ENCODE results near the gene BUD13. TPM values are rescaled to one million over a fixed set of nuclear protein-coding genes. Genes with fewer than 3 reads are reported as not detected.

BUD13 gene
- total RNA-seq, 1 experiment from 2014 or later: 39.4 TPM

- H3K27me3 ChIP-seq (replicated peaks; ENCODE audit: insufficient read depth, low read depth, low read length, poor library complexity): no peaks in the 10 kb centered on the region
- ChIA-PET CTCF (no interaction called here), POLR2A (ENCODE audit: low non-redundant PET) (no interaction called here)
- no peak for TF ChIP-seq EZH2 (IDR thresholded peaks at IDR 0.05; ENCODE audit: borderline replicate concordance, low read depth, low read length, poor library complexity, severe bottlenecking)
- no peak for TF ChIP-seq CTCF (conservative IDR thresholded peaks at IDR 0.05; ENCODE audit: low read depth, low read length)
- no peaks in the 10 kb centered on the region for H3K9me3 ChIP-seq (ENCODE audit: low read depth, low read length, poor library complexity, severe bottlenecking)
- peaks cover 80% of the 10 kb centered on the region for H3K36me3 ChIP-seq (ENCODE audit: insufficient read depth, low read length, poor library complexity, severe bottlenecking)
- no peak for DNase-seq (ENCODE audit: low spot score)
- no peaks in the 10 kb centered on the region for H3K4me1 ChIP-seq (ENCODE audit: insufficient read depth, low read length, poor library complexity, severe bottlenecking)
- no peak overlapping the region for H3K27ac ChIP-seq (ENCODE audit: low read depth, low read length, poor library complexity, severe bottlenecking)
- H3K4me3 ChIP-seq (ENCODE audit: low read depth, low read length, poor library complexity, severe bottlenecking): no peak overlapping the region
- intact Hi-C loops (cut with micrococcal nuclease; ENCODE audit: unreplicated experiment): no loop called here
- no TSS peak for BruUV-seq (replicated peaks)
These were observed 22.6 kb downstream of the BUD13 start for GRCh38 chr11:116750070-116750718.

- ChIA-PET POLR2A (ENCODE audit: low non-redundant PET) (no interaction called here), CTCF (interaction anchor here (0.7 kb wide), 1 partner anchor 155 kb away, joined by 3 read pairs; no protein-coding TSS in a partner anchor)
- intact Hi-C loops (cut with micrococcal nuclease; ENCODE audit: unreplicated experiment): no loop called here
These were observed 30.7 kb downstream of the BUD13 start for GRCh38 chr11:116742104-116742503.

GRCh38 chr11:116740741-116741140 lies 32.0 kb downstream of the BUD13 start:
- Histone ChIP-seq H3K4me1 (ENCODE audit: insufficient read depth, low read length, poor library complexity, severe bottlenecking) (no peaks in the 10 kb centered on the region), H3K9me3 (ENCODE audit: low read depth, low read length, poor library complexity, severe bottlenecking) (no peaks in the 10 kb centered on the region), H3K27me3 (replicated peaks; ENCODE audit: insufficient read depth, low read depth, low read length, poor library complexity) (no peaks in the 10 kb centered on the region), H3K4me3 (ENCODE audit: low read depth, low read length, poor library complexity, severe bottlenecking) (no peak overlapping the region), H3K36me3 (ENCODE audit: insufficient read depth, low read length, poor library complexity, severe bottlenecking) (peaks cover 6% of the 10 kb centered on the region), H3K27ac (ENCODE audit: low read depth, low read length, poor library complexity, severe bottlenecking) (no peak overlapping the region)
- intact Hi-C loops (cut with micrococcal nuclease; ENCODE audit: unreplicated experiment): no loop called here
- ChIA-PET POLR2A (ENCODE audit: low non-redundant PET) (no interaction called here), CTCF (no interaction called here)
- no TSS peak for BruUV-seq (replicated peaks)
- no peak for TF ChIP-seq CTCF (conservative IDR thresholded peaks at IDR 0.05; ENCODE audit: low read depth, low read length)
- TF ChIP-seq EZH2 (IDR thresholded peaks at IDR 0.05; ENCODE audit: borderline replicate concordance, low read depth, low read length, poor library complexity, severe bottlenecking): no peak
- no peak for DNase-seq (ENCODE audit: low spot score)

More at GRCh38 chr11:116742104-116742503, 30.7 kb downstream of the BUD13 start:
- H3K9me3 ChIP-seq (ENCODE audit: low read depth, low read length, poor library complexity, severe bottlenecking): no peaks in the 10 kb centered on the region
- H3K27me3 ChIP-seq (replicated peaks; ENCODE audit: insufficient read depth, low read depth, low read length, poor library complexity): no peaks in the 10 kb centered on the region
- H3K27ac ChIP-seq (ENCODE audit: low read depth, low read length, poor library complexity, severe bottlenecking): no peak overlapping the region
- H3K36me3 ChIP-seq (ENCODE audit: insufficient read depth, low read length, poor library complexity, severe bottlenecking): peaks cover 15% of the 10 kb centered on the region
- no peaks in the 10 kb centered on the region for H3K4me1 ChIP-seq (ENCODE audit: insufficient read depth, low read length, poor library complexity, severe bottlenecking)
- DNase-seq (ENCODE audit: low spot score): no peak
- BruUV-seq (replicated peaks): no TSS peak
- TF ChIP-seq EZH2 (IDR thresholded peaks at IDR 0.05; ENCODE audit: borderline replicate concordance, low read depth, low read length, poor library complexity, severe bottlenecking) (no peak), CTCF (conservative IDR thresholded peaks at IDR 0.05; ENCODE audit: low read depth, low read length) (no peak)
- no peak overlapping the region for H3K4me3 ChIP-seq (ENCODE audit: low read depth, low read length, poor library complexity, severe bottlenecking)
